CD4-positive, alpha-beta T cell treated with Interleukin-21 for 1 hour (primary cell): ENCODE data around the gene ZNF322.

ENCODE experiments used
- DNase-seq: peaks from one replicate; pipeline ENCODE4 v3.0.0-alpha.2; 2020

ZNF322 gene

DNA sequence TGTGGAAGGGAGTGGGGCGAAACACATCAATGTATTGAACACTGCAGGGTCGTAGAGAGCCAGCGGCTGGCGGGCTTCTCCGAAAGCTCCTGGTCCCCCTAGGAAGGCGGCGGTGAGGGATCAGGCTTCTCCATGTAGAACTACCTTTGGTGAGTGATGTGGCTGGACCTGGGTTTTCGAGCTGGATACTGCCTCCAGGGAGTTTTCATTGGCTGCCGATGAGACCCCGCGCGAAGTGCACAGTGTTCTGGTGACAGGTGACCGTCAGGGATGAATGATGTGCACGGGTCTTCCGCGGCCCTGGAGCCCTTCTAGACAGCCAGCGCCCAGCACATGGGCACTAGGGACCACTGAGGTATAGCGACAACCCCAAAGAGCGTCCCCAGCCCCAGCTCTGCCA lies 46.3 kb downstream of the ZNF322 start:
- DNase-seq, result no peak

DNA sequence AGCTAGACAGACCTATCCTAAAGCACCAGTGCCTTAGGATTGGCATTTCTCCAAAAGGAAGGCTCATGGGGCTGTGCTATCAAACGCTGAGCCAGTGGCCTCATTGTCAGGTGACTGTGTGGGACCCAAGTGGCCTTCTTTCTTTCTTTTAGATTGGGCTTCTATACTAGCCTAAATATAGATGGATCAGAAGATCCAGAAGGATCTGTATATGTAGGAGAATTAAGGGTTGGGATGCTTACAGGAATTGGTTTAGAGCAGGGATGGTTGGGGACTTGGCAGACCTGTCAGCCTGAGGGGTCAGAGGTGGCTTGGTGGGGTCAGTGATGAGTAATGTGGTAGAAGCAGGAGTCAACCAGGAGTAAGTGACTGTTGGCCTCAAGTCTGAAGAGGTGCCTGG lies 47.9 kb downstream of the ZNF322 start:
- DNase-seq, result no peak

DNA sequence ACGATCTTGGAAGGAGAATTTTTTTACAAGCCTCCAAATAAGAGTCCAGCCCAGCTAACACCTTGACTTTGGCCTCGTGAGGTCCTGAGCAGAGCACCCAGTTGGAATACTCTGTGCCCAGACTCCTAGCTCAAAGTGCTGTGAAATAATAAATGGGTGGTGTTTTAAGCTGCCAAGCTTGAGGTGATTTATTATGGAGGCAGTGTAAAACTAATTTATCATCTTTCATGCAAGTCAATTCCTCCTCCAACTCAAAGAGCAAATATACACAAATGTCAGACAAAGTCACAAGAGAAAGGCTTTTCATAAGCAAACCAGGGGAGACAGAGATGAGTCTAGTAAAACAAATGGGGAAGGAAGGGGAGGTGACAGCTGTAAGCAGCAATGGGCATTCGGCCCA lies 50.1 kb downstream of the ZNF322 start:
- no peak for DNase-seq

DNA sequence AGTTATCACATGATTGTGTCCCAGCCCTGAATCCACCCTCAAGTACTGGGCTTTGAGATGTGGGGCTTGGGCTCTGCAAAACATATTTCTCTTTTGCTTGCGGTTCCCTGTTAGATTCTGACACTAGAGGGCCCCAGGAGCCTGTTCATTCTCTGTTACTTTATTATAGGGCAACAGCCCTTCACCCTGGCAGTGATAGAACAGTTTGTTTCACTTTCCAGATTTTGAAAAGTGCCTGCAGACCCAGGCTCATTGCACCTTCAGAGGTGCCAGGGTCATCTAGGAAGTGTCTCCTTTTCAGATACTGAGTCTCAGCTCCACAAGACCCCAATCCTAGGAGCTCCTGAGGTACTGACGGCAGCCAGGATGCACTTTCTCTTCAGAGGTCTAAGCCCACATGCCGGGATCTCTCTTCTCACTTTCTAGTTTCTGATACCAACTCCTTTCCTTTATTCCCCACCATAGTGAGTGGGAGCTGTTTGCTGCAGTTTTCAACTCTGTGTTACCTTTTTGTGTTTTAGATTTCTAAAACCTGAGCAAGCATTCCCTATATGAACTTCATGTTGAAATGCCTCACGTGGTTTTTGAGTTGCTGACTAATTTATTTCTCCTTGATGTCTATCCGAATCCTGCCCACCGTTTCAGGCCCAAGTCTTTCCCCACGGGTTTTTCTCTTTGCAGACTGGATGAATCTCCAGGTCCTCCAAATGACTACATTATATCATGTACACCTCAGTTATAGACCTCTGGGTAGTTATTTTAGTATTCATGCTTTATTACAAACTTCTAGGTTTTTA lies 51.9 kb downstream of the ZNF322 start:
- DNase-seq, result peak; percentile 77

DNA sequence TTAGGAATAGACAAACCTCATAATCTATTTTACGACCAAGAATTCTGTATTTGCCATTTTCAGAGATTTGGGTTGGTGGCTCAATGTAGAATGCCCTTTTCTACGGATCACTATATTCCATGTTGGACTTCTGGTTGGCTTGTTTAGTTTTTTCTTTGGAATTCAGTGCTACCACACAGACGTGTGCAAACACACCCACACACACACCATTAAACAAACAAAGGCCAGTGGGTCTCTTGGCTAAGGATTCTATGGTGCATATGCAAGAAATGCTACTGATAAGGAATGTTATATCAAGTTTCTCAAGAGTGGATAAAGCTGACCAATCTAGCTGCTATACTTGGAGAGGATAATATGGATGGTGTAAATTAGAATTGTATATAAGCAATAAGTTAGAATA lies 54.7 kb downstream of the ZNF322 start:
- no peak for DNase-seq

DNA sequence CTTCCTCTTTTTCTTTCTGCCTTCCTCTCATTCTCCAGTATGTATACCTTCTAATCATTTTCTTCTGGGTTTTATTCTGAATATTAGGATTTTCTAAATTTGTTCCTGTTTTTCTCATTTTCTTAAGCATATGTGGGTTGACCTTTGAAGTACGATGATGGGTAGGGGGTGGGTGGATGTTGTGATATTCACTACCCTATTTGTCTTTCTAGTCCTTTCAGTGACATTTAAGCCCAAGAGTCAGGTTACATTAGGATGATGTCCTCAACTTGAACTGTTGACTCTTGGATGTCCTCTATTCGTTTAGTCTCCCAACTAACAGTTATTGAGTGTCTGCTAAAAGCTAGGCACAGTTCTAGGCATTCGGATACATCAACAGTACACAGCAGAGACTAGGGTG lies 55.5 kb downstream of the ZNF322 start:
- no peak for DNase-seq

DNA sequence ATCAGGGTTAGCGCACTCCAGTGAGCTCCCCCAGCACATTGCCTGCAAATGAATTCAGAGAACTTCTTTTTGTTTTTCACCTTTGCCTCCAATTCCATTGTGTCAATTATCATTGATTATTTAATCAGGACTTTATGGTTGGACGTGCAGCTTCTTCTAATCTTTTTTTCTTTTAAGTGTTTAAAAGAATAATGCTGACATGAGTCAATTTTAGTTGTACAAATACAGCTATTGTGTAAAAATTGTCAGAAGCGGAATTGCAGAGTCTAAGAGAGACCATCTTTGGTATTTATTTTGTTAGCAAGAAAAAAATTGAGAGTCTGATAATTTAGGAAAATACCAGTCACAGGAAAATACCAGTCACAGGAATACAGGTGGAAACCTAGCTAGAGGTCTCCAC lies 57.3 kb downstream of the ZNF322 start:
- no peak for DNase-seq

DNA sequence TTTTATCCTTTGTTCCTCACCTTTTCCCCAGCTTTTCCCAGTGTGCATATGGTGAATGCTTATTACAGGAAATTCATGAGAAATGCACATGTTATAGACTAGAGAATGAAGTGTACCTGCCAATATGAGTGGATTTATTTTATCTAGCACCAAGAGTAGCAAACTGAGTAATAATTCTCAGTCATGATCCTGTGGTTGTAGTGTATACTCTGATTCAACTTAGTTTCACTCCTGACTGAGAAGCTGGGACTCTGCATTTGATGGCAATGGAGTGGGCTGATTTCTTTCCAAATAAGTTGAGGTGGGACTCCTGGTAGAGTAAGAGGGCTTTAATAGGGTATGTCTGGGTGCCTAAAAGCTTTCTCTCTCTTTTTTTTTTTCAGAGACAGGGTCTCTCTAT lies 58.8 kb downstream of the ZNF322 start:
- DNase-seq, result no peak

DNA sequence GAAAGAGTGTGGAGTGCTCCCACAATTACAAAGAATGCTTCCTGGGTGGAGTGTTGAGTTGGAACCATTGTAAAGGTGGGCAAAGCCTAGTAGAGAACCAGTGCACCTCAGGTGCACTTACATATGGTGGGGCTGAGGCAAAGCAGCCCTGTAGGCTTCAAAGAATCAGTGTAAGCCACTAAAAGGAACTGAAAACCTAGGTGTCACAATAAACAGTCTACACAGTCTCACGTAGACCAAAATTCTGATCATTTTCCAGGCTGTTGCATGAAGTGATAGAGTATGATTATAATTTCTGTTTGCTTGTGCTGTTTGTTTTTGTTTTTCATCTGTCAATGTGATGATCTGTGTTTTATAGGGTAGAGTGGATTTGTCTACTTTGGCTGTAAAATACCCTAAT lies 60.0 kb downstream of the ZNF322 start:
- no peak for DNase-seq

DNA sequence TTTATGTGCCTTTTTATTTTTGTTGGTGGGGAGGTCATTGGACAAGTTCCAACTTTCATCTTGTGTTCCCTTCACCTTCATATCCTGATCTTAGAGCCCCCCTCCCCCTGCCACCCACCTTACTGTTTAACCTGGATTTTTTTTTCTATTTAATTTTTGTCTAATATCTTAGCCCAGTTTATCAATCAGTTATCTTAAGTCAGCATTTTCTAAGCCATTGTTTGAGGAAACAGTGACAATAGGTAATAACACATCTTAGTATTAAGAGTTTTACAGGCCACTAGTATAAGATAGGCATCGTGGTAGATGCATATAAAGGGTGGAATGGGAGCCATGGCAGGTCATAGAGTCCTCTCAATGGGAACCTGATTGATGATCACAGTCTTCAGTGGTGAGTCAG lies 60.4 kb downstream of the ZNF322 start:
- DNase-seq, result no peak

DNA sequence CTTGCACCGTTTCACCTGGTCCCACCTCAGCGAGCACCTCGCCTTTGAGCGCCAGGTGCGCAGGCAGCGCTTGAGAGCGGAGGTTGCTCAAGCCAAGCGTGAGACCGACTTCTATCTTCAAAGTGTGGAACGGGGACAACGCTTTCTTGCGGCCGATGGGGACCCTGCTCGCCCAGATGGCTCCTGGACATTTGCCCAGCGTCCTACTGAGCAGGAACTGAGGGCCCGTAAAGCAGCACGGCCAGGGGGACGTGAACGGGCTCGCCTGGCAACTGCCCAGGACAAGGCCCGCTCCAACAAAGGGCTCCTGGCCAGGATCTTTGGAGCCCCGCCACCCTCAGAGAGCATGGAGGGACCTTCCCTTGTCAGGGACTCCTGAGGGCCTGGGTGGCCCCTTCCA lies 61.3 kb downstream of the ZNF322 start:
- DNase-seq, result no peak

DNA sequence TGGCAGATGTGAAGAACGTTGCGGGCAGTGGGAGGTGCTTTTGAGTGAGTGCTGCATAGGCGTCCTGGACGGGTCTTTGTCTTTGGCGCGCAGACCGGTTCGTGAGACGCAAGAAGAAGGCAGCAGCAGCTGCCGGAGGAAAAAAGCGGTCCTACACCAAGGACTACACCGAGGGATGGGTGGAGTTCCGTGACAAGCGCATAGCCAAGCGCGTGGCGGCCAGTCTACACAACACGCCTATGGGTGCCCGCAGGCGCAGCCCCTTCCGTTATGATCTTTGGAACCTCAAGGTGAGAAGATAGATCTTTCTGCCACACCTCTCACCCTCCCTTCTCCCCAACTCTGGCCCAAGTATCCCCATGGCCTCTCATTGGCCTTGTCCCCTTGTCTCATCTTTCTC lies 61.7 kb downstream of the ZNF322 start:
- DNase-seq, result no peak

DNA sequence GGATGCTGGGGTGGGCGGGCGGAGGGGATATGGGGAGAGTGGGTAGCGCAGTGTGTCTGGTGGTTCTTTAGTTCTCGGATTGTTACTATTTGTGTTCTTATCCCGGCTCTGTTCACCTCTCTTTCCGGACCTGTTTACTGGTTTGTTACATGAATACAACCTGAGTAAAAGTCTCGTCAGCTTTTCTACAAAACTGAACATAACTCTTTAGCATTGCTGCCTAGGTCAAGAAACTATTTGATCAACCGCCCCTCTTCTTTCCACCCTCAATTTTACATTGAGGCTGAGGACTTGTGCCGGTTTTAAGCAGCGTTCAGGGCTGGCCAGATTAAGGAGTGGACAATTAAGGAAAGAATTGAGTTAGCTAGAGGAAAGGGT lies 62.2 kb downstream of the ZNF322 start:
- no peak for DNase-seq

DNA sequence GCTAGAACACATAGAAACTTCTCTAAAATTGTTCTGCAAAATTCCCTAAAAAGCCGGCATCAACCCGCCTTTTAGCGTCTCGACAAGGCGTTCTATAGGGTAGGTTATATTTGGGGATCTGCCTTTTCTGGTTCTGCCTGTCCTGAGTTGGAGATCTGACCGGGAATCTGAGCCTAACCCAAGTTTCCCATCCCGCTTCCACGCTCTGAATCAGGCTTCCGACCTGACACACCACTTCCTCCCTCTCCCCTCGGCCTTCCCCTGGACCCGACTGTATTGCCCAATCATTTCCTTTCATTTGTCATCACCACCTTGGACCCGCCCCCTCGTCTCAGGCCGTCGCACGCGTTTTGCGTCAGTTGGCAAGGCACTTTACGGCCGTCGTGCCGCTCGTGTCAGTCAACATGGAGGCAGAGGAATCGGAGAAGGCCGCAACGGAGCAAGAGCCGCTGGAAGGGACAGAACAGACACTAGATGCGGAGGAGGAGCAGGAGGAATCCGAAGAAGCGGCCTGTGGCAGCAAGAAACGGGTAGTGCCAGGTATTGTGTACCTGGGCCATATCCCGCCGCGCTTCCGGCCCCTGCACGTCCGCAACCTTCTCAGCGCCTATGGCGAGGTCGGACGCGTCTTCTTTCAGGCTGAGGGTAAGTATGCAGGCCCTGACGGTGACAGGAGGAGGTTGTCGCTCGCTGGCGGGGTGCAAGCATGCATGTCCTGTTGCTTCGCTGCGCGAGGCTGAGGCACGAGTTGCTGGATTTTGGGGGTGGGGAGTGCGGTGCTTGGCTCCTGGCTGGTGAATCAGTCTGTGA lies 62.8 kb downstream of the ZNF322 start, which contains the start of gene ABT1:
TSS of gene ABT1 (plus strand) at position 375 of the 810 bp plus-strand sequence. CDS start at position 405, 30 bp downstream.
- peak; percentile 98 for DNase-seq

DNA sequence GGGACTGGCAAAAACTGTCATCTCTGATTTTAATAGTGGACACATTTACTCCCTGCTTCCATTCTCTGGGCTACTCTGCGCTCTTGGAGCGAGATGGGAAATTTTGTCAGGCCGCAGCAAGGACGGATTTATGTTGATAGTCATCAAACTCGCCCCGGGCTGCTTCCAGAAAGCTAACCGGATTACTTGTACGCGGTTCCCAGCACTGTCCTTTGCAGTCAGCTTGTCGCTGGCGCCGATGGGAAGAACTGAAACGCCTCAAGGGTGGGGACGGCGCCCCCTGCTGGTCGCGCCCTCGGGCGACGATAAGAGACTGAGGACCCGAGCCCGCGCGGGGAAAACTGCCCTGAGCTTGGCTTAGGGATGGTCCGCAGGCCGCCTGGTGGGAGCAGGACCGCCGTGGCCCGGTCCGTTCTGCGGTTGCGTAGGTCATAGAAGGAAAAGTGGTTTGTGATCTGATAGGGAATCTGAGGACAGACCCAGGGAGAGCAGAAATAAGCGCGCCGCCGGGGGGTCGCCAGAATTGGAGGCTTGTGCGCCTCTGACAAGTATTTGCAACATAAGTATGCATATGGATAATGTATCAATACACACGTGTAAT lies 63.8 kb downstream of the ZNF322 start:
- DNase-seq, result peak; percentile 85

DNA sequence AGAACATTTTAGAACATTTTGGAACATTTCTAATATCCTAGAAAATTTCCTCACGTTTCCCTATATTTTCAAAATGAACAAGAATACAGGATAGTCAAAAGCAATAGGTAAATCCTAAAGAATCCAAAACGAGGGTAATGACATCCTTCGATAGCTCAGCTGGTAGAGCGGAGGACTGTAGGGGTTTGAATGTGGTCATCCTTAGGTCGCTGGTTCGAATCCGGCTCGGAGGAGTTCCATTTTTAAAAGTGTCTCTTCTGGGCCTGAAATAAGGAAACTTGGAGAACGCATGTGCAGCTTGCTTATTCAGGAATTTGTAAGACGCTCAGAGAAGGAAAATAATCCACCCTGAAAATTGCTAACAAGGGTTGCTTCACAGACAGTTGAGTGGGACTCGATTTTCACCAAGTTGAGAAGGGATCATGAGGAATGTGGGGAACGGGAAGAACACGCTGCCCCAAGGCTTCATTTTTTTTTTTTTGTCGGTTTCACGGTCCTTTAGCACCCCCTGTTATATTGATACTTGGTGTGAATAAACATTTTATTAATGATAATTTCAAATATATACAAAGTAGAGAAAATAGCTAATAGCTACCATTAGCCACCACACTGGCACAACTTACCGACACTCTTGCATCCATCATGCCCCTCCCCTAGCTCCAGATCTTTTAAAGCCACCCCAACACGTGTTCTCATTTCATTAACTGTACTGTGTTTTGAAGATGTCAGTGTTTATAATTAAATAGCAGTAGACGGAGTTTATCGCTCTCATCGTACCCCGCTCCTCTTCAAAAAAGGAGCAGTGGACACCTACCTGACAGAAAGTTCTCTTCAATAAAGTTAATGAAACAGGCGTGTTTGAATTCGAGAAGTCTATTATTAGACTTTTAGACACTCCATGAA lies 64.6 kb downstream of the ZNF322 start:
- peak; percentile 43 for DNase-seq

DNA sequence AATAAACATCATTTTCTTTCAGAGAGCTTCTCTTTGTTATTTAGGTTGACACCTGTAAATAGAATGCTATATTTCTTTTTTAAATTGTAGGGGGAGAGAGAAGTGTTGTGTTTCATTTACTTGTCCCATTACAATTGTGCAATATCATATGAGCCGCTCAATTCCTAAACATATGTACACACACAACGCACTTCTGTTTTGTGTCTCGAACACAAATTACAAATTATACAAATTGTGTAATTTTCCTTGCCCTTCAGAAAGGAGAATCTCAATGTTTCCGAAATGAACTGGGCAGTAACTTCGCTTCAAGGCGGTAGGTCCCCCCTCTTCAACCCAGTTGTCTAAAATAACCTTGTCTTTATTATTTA lies 65.4 kb downstream of the ZNF322 start:
- no peak for DNase-seq

DNA sequence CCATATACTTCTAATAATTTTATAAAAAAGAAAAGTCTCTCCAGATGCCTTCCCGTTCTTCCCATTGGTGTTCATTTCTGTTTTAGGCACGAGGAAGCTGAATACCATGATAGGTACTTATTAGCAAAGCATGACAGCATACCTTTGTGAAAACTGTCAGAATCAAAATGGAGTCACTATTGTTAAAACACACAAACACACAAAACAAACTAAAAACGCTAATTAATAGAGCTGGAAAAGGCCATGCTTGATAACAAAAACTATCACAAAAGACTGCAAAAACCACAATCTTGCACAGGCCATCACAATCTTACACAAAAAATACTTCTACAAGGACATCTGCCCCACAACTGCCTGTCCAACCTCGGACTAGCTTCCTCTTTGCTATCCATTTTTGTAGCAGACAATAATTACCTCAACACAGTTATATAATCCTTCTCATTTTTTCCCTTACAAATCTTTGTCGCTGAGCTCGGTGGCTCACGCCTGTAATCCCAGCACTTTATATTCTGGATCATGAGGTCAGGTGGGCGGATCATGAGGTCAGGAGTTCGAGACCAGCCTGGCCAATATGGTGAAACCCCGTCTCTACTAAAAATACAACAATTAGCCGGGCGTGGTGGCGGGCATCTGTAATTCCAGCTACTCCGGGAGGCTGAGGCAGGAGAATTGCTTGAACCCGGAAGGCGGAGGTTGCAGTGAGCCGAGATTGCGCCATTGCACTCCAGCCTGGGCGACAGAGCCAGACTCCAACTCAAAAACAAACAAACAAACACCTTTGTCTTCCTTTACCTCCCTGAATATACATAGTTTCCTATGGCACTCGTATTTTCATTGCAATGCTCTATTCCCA lies 66.0 kb downstream of the ZNF322 start:
- DNase-seq, result no peak

DNA sequence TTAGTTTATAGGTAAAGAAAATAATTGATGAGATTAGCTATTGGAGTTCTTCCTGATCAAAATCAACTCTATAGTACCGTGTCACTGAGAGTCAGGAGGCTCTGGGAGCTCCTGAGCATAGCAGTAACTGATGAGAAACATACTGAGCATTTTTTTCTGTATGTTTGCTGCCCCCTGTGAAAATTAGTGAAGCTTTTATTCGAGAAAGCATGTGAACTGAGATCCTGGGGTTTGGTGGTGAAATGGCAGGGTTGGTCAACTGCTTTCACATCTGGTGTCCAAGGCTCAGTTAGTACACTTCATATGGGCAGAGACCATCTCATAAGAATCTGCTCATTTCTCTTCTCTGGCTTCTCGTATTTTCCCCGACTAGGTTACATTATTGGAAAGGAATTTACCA lies 66.9 kb downstream of the ZNF322 start:
- no peak for DNase-seq

DNA sequence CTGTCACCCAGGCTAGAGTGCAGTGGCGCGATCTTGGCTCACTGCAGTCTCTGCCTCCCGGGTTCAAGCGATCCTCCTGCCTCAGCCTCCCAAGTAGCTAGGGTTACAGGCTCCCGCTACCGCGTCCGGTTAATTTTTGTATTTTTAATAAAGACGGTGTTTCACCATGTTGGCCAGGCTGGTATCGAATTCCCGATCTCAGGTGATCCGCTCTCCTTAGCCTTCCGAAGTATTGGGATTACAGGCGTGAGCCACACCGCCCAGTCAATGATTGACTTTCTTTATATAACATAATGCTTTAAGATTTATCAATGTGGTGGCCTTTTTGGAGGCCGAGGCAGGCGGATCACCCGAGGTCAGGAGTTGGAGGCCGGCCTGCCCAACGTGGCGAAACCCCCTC lies 70.6 kb downstream of the ZNF322 start:
- no peak for DNase-seq
